H1 (cell line): ENCODE results near the gene SNRK. TPM values are rescaled to one million over a fixed set of nuclear protein-coding genes. Genes with fewer than 3 reads are reported as not detected.

ENCODE experiments used
- ASH2L ChIP-seq: fragments of 200-600, 300-600 bp; sonication (generic); IDR thresholded peaks from one replicate; pipeline ENCODE4 v1.7.1; 2017; ENCODE audit warnings: low read length
- EGR1 ChIP-seq: IDR thresholded peaks from 2 replicates; pipeline ENCODE4 v1.6.1; 2011; ENCODE audit warnings: low read depth, low read length, borderline replicate concordance
- GABPA ChIP-seq: IDR thresholded peaks from 2 replicates; pipeline ENCODE4 v1.6.1; 2011; ENCODE audit warnings: mild to moderate bottlenecking, low read length, moderate library complexity, borderline replicate concordance; ENCODE audit not compliant: insufficient read depth
- HDAC6 ChIP-seq: IDR thresholded peaks from one replicate; pipeline ENCODE4 v1.7.1; 2012; ENCODE audit warnings: low read depth, mild to moderate bottlenecking, inconsistent platforms, low read length, moderate library complexity
- JUND ChIP-seq: IDR thresholded peaks from 2 replicates; pipeline ENCODE4 v1.6.1; 2011; ENCODE audit warnings: mild to moderate bottlenecking, improper control_type of control experiment, low read length
- SIN3A ChIP-seq, 2 experiments: IDR thresholded peaks in 1 of 2; conservative IDR thresholded peaks in 1 of 2; 2 replicates each; pipeline ENCODE4 v1.6.1; 2011 to 2012; ENCODE audit warnings: low read length in 2 of 2, improper control_type of control experiment in 1 of 2, low read depth in 1 of 2, mild to moderate bottlenecking in 1 of 2
- SP1 ChIP-seq: IDR thresholded peaks from 2 replicates; pipeline ENCODE4 v1.6.1; 2011; ENCODE audit warnings: low read depth, low read length
- TBP ChIP-seq: IDR thresholded peaks from 2 replicates; pipeline ENCODE4 v1.6.1; 2011; ENCODE audit warnings: low read depth, low read length, improper control_type of control experiment
- polyA plus RNA-seq, 7 experiments: library from polyadenylated mRNA; depleted of rRNA in 3 of 7; stranded (reverse) in 5 of 7; unstranded in 2 of 7; fragments of >200 nt in 5 of 7; fragments of 200-250 nt in 2 of 7; gene quantifications; 1 replicate in 5 of 7; 2 replicates in 1 of 7; 4 replicates in 1 of 7; pipeline versions ENCODE4 v1.2.1 to v1.2.3, GENCODE V29; 2011 to 2013; ENCODE audit warnings: missing spikeins in 2 of 7, mixed read lengths in 2 of 7
- total RNA-seq: library from RNA; stranded (reverse); fragmentation: NEBNext Ultra II Directional; extraction: Animal tissue kit (Norgen Biotek cat#: 25700); gene quantifications from 2 replicates; pipeline ENCODE4 v1.2.1, GENCODE V29; 2021
- TF ChIP-seq, protein P1 (sequence below): fragments of 300-600 bp; sonication (generic); IDR thresholded peaks from 2 replicates; pipeline ENCODE4 v1.7.1; 2012; ENCODE audit warnings: low read length, moderate library complexity, mild to moderate bottlenecking, inconsistent platforms; ENCODE audit not compliant: insufficient replicate concordance
- TF ChIP-seq, protein P2 (sequence below): IDR thresholded peaks from 2 replicates; pipeline ENCODE4 v1.6.1; 2012; ENCODE audit warnings: low read length, inconsistent platforms

Gene SNRK
- total and polyA plus RNA-seq, 2 of the 8 experiments (the other 6 are each of a cell fraction or from before 2014, with no cell fraction given) = 4.4 to 11.7 TPM

DNA sequence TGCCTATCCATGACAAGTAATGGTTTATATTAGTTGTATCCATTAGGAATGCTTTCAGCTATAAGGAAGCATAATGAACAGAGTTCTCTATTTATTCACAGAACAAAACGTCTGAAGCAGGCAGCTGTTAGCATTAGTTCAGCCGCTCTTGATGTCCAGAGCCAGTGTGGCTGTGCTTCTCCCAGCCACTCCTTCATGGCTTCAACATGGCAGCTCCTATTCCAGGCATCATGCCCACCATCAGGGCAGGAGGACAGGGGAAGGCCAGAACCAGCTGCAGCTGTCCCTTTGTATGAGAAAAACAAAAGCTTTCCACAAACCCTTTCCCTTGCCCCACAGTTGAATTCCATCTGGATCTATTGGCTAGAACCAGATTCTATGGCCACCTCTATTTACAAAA lies 12.9 kb upstream of the SNRK start (continued):
- TF ChIP-seq, protein P1, sequence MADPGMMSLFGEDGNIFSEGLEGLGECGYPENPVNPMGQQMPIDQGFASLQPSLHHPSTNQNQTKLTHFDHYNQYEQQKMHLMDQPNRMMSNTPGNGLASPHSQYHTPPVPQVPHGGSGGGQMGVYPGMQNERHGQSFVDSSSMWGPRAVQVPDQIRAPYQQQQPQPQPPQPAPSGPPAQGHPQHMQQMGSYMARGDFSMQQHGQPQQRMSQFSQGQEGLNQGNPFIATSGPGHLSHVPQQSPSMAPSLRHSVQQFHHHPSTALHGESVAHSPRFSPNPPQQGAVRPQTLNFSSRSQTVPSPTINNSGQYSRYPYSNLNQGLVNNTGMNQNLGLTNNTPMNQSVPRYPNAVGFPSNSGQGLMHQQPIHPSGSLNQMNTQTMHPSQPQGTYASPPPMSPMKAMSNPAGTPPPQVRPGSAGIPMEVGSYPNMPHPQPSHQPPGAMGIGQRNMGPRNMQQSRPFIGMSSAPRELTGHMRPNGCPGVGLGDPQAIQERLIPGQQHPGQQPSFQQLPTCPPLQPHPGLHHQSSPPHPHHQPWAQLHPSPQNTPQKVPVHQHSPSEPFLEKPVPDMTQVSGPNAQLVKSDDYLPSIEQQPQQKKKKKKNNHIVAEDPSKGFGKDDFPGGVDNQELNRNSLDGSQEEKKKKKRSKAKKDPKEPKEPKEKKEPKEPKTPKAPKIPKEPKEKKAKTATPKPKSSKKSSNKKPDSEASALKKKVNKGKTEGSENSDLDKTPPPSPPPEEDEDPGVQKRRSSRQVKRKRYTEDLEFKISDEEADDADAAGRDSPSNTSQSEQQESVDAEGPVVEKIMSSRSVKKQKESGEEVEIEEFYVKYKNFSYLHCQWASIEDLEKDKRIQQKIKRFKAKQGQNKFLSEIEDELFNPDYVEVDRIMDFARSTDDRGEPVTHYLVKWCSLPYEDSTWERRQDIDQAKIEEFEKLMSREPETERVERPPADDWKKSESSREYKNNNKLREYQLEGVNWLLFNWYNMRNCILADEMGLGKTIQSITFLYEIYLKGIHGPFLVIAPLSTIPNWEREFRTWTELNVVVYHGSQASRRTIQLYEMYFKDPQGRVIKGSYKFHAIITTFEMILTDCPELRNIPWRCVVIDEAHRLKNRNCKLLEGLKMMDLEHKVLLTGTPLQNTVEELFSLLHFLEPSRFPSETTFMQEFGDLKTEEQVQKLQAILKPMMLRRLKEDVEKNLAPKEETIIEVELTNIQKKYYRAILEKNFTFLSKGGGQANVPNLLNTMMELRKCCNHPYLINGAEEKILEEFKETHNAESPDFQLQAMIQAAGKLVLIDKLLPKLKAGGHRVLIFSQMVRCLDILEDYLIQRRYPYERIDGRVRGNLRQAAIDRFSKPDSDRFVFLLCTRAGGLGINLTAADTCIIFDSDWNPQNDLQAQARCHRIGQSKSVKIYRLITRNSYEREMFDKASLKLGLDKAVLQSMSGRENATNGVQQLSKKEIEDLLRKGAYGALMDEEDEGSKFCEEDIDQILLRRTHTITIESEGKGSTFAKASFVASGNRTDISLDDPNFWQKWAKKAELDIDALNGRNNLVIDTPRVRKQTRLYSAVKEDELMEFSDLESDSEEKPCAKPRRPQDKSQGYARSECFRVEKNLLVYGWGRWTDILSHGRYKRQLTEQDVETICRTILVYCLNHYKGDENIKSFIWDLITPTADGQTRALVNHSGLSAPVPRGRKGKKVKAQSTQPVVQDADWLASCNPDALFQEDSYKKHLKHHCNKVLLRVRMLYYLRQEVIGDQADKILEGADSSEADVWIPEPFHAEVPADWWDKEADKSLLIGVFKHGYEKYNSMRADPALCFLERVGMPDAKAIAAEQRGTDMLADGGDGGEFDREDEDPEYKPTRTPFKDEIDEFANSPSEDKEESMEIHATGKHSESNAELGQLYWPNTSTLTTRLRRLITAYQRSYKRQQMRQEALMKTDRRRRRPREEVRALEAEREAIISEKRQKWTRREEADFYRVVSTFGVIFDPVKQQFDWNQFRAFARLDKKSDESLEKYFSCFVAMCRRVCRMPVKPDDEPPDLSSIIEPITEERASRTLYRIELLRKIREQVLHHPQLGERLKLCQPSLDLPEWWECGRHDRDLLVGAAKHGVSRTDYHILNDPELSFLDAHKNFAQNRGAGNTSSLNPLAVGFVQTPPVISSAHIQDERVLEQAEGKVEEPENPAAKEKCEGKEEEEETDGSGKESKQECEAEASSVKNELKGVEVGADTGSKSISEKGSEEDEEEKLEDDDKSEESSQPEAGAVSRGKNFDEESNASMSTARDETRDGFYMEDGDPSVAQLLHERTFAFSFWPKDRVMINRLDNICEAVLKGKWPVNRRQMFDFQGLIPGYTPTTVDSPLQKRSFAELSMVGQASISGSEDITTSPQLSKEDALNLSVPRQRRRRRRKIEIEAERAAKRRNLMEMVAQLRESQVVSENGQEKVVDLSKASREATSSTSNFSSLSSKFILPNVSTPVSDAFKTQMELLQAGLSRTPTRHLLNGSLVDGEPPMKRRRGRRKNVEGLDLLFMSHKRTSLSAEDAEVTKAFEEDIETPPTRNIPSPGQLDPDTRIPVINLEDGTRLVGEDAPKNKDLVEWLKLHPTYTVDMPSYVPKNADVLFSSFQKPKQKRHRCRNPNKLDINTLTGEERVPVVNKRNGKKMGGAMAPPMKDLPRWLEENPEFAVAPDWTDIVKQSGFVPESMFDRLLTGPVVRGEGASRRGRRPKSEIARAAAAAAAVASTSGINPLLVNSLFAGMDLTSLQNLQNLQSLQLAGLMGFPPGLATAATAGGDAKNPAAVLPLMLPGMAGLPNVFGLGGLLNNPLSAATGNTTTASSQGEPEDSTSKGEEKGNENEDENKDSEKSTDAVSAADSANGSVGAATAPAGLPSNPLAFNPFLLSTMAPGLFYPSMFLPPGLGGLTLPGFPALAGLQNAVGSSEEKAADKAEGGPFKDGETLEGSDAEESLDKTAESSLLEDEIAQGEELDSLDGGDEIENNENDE = no peak
- no peak for TF ChIP-seq SP1
- no peak for TF ChIP-seq HDAC6
- TF ChIP-seq EGR1 = no peak
- no peak for TF ChIP-seq SIN3A (conservative IDR thresholded peaks at IDR 0.05 in 1 of 2, IDR thresholded peaks at IDR 0.05 in 1 of 2; ENCODE audit: low read depth in 1 of 2, low read length in 2 of 2)
- TF ChIP-seq, protein P2, sequence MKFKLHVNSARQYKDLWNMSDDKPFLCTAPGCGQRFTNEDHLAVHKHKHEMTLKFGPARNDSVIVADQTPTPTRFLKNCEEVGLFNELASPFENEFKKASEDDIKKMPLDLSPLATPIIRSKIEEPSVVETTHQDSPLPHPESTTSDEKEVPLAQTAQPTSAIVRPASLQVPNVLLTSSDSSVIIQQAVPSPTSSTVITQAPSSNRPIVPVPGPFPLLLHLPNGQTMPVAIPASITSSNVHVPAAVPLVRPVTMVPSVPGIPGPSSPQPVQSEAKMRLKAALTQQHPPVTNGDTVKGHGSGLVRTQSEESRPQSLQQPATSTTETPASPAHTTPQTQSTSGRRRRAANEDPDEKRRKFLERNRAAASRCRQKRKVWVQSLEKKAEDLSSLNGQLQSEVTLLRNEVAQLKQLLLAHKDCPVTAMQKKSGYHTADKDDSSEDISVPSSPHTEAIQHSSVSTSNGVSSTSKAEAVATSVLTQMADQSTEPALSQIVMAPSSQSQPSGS = no peak
- no peak for TF ChIP-seq ASH2L
- no peak for TF ChIP-seq JUND
- no peak for TF ChIP-seq TBP
- no peak for TF ChIP-seq GABPA
